Measurements from ENCODE around the gene SMCO4.
"Not testable (repeated sequence)": the region's sequence is repeated elsewhere in the genome, so short reads cannot be mapped to it uniquely, and the experiment has no call there.

SMCO4 gene

DNA sequence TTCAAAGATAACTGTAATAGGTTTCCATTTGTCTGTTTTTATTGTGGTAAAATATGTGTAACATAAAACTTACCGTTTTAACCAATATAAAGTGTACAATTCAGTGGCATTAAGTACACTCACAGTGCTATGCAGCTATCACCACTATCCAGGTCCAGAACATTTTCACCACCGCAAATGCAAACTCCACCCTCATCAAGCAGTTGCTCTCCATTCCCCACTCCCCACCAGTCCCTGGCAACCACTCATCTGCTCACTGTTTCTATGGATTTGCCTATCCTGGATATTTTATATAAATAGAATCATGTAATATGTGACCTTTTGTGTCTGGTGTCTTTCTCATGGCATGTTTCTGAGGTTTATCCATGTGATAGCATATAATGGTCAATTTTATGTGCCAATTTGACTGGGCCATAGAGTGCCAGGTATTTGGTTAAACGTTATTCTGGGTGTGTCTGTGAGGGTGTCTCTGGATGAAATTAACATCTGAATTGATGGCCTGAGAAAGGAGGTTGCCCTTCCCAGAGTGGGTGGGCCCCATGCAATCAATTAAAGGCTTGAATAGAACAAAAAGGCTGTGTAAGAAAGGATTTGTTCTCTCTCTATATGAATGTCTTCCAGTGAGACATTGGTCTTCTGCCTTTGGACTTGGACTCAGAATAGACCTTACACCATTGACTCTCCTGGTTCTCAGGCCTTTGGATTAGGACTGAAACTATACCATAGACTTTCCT lies 17.2 kb upstream of the SMCO4 start:
- no peak for DNase-seq

DNA sequence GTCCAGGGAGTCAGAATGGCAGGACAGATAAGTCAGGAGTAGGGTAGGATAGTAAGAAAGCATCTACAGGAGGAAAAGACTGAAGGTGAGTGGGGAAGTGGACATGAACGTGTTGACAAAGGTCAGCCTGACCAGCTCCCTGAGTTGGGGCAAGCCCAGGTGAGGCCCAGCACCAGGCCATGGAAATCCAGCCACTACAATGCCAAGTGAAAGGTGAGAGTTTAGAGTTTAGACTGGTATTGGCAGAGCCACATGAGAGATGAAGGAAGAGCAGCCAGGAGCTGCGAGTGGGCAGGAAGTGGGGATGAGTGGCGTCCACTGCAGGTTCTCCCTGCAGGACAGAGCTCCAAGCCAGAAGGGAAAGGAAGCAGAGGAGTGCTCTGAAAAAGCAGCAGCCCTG lies 16.5 kb upstream of the SMCO4 start:
- DNase-seq = no peak

DNA sequence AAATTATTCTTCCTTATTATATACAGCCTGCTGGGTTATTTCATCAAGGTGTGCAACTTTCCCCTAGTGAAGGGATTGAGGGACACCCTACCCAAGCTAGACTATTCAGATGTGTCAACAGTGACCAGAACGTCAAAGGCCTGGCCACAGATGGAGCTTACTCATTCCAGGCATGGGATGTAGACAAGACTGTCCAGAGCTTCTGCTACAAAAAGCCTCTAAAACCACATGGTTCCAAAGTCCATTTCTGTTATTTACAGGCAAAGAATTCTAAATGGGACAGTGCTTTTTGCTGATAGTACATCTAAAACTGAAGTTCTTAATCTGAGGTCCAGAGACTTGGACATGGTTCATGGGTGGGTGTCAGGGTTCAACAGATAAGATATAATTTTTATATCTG lies 9.7 kb upstream of the SMCO4 start:
- DNase-seq = no peak

DNA sequence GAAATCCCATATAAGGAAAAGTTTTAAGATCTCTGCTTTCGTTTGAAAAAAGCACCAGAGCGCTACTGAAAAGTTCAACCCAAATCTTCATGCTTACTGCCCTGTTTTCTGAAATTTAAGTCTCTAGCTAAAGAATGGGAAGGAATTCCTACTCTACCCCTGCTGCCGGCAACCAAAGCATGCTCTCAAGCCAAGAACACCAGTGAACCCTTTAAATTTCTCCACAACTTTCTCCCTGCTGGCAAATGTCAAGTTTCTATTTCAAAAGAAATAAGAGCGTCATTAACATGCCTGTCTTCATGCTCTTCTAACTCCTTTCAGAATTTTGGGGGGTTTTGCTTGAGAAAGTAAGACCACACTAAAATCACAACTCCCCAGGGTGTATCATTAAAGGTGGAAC lies 6.8 kb upstream of the SMCO4 start:
- no peak for DNase-seq

DNA sequence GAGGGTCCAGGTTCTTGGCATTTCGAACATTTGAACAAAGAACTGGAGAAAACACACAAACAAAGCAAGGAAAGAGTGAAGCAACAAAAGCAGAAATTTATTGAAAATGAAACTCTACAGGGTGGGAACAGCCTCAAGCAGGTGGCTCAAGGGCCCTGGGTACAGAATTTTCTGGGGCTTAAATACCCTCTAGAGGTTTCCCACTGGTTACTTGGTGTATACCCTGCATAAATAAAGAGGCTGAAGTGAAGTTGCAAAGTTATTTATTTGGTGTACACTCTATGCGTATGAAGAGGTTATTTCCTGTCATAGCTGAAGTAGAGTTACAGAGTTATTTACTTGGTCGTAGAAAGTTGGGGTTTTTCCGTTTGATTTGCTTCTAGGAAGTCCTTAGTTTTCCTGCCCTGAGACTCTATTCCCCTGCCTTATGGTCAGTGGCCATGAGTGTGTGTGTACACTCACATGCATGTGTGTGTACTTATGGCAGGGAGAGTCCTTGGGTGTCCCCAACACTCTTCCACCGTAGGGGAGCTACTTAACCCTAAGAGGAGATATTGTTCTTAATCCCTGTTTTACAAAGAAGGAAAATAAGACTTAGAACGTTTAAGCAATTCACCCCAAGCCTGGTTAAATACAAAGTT lies 5.6 kb upstream of the SMCO4 start:
- no peak for DNase-seq

DNA sequence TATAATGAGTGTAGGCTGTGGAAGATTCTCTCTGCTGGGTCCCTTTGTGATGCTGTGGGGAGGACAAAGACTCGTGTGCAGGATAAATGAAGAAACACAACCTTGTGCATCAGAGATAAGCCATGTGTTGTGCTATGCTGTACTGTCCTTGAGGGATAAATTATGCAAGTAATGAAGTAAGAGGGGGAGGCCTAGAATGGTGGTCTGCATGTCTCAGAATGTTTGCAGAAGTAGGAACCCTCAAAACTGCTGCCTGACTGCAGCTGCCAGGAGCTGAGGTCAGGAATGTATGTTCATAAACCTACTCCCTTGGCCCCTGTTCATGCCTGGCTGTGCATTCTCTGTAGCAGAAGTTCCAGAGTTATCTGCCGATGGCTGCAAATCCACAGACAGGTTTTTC lies 4.6 kb upstream of the SMCO4 start:
- DNase-seq = no peak

DNA sequence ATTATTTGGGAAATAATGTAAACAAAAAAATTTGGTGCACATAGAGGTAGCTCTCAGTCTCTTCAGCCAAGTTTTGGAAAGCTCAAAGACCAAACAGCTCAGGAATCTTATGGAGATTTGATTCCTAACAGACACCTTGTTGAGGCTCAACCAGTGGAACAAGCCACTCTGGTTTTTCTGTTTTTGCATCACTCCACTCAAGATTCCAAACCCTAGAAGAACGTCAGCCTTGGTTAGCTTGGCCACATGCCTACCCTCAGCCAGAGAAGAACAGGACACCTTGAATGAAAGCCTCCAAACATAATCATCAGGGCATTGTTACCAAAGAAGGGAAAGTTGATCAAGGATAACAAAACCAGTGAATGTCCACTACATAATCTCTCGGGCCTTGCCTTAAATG lies 3.8 kb upstream of the SMCO4 start:
- DNase-seq = no peak

DNA sequence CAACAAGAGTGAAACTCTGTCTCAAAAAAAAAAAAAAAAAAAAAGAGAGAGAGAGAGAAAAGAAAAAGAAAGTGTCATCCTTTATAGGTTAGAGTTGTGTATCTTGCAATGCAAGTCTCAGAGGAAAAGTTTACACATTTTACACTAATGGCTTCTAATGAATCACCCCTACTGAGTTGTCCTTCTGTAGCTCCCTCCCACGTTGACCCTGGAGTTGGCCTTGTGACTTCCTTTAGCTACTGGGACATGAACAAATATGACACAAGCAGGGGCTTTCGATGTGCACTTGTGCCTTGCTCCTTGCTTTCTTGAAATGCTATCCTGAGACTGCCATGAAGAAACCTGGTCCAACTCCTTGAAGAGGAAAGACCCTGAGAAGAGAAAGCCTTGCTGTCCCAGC lies 2.4 kb upstream of the SMCO4 start:
- no peak for DNase-seq

DNA sequence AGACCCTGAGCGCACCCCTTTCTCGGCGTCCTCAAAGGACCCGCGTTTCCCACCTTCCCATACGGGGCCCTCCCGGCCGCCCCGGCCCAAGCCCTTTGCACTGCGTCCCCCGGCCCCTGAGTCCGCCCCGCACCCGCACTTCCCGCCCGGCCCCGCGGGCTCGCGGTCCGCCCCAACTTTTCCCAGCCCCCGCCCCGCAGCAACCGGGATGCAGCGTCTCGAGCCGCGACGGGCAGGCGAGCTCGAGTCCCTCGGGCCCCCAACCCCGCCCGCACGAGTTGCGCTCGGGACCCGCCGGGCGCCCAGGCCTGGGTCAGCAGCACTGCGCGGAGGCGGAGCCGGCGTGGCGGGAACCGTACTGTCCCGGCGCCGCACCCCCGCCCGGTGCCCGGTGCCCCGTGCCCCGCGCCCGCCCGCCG lies 371 bp downstream of the SMCO4 start:
- no peak for DNase-seq

DNA sequence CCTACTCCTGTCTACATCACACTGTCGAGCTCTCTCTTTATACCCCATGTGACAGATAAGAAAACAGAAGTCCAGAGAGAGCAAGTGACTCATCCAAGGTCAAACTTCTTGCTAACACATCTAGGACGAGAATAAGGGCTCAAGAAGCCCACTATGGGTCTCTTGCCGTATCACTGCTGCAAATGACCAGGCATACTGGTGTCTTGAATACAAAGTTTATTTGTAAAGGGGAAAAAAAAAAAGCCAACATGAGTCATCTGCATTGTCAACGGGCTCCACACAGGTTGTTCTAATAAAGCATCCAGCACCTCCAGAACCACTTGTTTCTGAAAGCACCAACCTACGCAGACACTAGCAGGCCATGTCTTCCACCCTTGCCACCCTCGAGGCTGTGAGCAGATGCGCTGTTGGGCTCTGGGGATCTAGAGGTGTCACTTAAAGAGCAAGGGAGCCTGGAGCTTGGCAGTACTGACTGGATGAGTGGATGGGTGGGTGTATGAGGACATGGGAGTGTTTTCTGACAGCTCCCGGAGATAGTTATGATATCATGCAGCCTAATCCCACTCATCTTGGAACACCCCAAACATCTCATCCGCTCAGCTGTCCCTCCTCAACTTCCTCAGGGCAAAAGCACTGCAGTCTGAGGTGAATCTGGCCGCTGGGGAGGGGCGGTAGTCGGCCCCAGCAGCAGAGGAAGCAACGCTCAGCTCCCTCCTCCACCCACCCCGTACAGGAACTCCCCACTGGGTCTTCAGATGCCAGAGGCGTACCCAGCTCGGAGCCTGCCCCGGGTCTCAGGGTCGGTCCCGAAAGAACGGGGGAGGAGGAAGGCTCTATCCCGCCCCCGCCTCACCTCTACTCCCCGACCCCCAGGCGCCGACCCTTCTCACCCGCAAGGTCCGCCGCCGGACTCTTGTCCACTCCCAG lies 1.0 kb downstream of the SMCO4 start:
- peak; percentile 31 for DNase-seq

DNA sequence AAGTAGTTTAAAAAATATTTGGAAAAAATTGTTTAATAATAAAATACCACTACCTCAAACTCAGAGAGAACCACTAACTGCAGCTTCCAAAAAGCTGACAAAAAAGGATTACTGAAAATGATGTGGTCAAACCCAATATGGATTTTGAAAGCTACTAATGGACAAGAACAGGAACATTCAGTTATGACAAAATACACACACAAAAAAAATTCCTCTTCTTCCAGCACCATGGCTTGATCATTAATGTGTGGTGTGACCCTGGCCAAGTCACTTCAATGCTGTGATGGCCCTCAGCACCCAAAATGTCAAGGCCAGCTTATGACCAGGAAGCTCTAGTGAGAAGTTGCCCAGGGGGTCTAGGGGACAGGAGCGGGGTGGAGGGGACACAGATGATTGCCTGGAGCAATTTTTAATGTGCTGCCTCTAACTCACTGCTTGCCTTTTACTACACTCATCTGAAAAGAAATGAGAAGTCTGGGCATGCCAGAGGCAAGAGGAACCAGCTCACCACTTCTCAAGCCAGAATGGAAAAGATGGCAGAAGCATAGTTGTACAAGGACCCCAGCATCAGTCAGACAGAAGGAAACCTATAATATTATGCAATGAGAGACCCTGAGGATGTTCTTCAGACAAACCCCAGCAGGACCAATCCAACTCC lies 2.2 kb downstream of the SMCO4 start:
- no peak for DNase-seq

DNA sequence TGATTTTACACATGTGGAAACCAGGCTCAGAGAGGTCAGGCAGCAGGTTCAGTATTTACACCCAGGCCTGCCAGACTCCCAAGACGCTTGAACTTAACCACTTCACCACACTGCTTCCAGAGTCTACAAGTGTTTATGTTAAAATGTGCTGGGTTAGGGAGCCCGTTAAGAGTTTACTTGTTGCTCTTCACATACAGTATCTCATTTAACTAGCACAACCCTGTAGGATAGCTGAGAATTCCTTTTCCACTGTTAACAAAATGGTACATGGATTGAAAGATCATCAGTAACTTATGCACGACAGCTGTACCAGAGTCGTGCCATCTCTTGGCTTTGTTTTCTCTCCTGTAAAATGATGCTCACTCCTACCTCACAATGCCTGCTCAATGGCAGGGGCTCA lies 2.9 kb downstream of the SMCO4 start:
- DNase-seq = no peak

DNA sequence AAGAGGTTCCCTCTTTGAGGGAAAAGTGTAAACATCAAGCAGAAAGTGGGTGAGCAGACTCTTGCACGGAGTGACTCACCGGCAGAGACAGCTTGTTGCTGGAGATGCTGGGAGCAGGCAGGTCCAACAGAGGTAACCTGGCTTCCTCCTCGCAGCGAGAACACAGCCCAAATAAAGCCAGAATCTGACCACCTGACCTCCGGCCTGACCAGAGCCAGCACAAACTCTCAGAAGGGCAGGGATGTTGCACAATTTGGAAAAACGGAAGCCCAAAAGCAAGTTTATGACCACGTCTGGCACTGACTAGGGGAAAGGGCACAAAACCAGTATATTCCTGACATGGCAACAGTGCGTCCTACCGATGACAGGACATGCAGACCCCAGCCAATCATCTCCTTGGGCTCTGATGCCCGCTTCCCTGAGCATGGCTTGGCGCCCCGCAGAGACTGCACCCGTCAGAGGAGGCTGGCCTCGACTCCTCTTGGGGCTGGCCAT lies 5.4 kb downstream of the SMCO4 start:
- no peak for DNase-seq

DNA sequence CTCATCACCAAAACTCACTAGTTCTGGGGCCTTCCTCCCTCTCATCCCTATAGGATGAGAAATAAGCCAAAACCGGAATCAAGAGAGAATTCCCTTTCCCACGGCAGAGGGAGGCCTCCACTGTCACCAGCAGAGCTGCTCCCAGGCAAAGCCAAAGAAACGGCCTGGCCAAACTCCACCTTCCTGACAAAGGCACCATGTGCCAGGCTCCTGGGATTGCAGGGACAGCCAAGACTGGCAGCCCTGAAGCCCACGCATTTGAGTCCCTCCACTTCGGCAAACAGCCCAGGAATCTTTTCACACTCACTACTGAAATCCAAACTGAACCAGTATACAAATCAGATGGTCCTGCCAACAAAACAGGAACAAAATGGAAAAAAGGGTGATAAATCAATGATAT lies 6.1 kb downstream of the SMCO4 start:
- DNase-seq = no peak

DNA sequence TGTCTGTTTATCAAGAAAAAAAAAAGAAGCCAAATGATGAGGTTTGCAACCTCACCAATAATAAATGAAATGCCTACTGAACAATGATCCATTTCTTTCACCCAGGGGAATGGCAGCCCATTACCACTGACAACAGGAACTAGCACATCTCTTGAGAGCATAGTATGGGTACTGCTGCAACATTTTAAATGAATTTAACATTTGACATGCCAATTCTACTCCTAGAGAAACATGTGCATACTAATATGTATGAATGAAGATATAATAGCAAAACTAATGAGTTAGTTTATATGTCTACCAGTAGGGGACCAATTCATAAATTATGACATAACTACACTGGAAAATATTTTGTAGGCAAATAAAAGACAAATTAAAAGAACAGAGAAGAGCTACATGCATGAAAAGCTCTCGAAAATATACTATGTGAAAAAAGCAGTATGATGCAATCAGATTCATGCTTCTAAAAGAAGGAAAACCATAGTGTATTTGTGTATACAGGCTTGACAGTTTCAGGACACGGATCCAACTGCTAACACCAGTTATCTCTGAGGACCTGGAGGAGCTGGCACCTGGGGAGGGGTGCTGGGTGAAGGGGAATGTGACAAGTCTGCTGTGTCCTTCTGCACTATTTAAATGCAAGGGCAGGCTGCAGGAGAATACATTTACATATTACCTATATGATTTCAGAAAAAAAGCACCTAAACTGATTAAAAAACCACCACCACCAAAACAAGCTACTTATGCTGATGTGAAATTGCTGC lies 6.9 kb downstream of the SMCO4 start:
- no peak for DNase-seq

DNA sequence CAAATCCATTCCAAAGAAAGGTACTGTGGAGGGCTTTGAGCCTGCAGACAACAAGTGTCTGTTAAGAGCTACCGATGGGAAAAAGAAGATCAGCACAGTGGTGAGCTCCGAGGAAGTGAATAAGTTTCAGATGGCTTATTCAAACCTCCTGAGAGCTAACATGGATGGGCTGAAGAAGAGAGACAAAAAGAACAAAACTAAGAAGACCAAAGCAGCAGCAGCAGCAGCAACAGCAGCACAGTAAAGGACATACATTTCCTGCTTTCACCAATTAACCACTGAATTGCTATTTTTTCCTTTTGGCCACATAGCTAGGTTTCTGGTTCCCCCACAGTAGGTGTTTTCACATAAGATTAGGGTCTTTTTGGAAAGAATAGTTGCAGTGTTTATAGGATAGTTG lies 7.6 kb downstream of the SMCO4 start:
- DNase-seq = not testable (repeated sequence)

DNA sequence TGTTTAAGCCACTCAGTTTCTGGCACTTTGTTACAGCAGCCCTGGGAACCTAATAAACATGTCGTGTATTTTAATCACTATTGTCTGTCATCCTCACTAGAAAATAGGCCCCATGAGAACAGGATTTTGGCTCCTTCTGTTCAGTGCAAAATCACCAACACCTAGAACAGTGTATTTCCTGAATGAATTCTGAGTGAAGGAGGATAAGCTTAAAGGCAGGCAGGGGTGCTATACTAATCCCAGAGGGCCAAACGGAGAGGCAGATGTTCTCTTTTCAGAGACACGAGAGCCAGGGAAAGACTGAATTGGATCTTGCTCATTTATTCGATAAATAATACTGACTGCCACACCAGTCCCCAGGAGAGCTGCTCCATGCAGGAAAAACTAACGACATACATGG lies 10.4 kb downstream of the SMCO4 start:
- no peak for DNase-seq

DNA sequence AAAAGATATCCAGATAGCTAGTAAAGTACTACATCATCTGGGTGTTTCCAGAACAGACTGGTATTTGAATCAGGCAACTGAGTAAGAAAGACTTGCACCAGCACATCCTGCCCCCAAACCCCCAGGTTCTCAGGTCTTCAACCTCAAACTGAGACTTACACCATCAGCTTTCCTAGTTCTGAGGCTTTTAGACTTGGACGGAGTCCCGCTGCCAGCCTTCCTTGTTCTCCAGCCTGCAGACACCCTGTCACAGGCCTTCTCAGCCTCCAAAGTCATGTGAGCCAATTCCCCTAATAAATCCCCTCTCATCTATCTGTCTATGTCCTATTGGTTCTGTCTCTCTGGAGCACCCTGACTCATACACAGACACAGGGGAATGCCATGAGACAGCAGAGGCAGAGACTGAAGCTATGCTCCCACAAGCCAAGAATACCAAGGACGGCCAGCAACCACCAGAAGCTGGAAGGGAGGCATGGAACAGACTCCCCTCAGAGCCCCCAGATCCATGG lies 10.9 kb downstream of the SMCO4 start:
- DNase-seq = peak; percentile 38

DNA sequence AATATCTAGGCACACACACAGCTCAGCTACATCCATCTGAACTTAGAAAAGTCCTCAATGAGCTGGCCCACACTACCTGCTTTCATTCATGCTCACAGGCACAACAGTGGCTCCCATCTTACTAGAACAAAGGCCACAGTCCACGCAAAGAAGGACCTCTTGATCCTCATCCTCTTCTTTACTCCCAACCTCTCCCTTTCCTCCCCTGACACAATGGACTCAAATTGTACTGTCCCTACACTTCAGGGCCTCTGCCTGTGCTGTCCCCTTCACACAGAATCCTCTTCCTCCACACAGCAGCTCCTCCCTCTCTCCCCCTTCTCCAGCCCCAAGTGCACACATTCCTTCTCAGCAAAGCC lies 12.7 kb downstream of the SMCO4 start:
- DNase-seq = no peak

DNA sequence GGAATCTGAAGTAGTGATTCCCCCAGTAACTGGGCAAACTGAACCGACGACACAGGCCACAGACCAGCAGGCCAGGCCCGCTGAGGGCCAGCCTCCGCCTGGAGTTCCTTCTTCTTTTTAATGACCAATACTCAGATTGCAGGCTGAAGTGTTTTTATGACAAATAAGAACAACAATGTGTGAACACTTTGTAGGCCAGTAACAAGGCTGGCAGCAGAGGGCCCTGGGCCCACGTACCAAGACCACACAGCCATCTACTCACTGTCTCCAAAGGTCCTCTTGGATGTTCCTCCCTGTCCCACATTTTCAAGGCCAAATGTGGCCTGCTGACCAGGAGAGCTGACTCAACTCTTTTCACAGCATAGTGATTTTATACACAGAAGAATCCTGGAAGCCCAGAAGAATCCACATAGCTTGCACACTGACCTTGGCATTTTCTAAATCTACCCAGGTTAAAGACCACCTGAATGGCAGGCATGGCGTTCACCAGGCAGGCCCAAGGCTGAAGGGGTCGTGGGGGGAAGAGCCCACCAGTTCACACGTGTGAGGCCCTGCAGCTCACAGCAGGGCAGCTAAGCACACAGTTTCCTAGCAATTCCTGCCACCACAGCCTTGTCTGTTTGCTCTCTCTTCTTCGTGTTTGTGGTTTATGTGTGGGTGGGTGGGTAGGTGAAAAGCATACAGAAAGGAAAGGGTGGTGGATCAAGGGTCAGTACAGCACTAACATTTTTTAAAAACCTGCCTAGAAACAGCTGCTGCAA lies 13.3 kb downstream of the SMCO4 start:
- DNase-seq = no peak

Measured in fibroblast of skin of abdomen (primary cell).